ENCODE results near the gene PCDH15.

DNA sequence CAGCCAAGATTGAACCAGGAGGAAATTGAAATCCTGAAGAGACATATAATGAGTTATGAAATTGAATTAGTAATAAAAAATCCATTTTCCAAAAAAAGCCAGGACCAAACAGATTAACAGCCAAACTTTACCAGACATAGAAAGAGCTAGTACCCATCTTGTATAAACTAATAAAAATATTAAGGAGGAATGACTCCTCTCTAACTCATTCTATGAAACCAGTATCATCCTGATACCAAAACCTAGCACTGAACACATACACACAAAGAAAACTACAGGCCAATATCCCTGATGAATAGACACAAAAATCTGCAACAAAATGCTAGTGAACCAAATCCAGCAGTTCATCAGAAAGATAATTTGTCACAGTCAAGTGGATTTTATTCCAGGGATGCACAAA is 140.6 kb downstream of the PCDH15 start:
- no peak for TF ChIP-seq EZH2 (IDR thresholded peaks at IDR 0.05; ENCODE audit: insufficient read depth, poor library complexity, severe bottlenecking)
- no peak for TF ChIP-seq EZH2phosphoT487 (IDR thresholded peaks at IDR 0.05; ENCODE audit: insufficient read depth, low read depth)
